ENCODE measurements around the gene GPR68.

GRCh38 chr14:91221270-91221669 lies 23.2 kb downstream of the GPR68 start:
- TF ChIP-seq EZH2 (IDR thresholded peaks at IDR 0.05), result no peak
- TF ChIP-seq POLR2AphosphoS5 (IDR thresholded peaks at IDR 0.05; ENCODE audit: borderline replicate concordance, low read depth, low read length), result no peak
- no peak for TF ChIP-seq FOXP2 (optimal IDR thresholded peaks at IDR 0.05; ENCODE audit: control extremely low read depth, extremely low read length, insufficient read depth)
